Aorta (tissue), 5 donors: ENCODE measurements around the gene ZBTB9. TPM values are rescaled to one million over a fixed set of nuclear protein-coding genes. Genes with fewer than 3 reads are reported as not detected.

Experiments
- ATAC-seq: fragments of 200-7000 bp; cut with Tn5 transposase; one replicate; pipeline ENCODE4 v1.9.1; 2022; ENCODE audit warnings: moderate library complexity; ENCODE audit not compliant: low FRiP score
- DNase-seq, 2 donors: peaks; one replicate each; pipeline ENCODE4 v3.0.0-alpha.2; 2020
- H3K27ac ChIP-seq, 2 donors: one replicate each; pipeline ENCODE4 v1.5.1; 2013; ENCODE audit warnings: low read length in 2 of 2, mild to moderate bottlenecking in 2 of 2, moderate library complexity in 2 of 2, control low read depth in 1 of 2, inconsistent platforms in 1 of 2, low read depth in 1 of 2
- H3K27me3 ChIP-seq, 2 donors: one replicate each; pipeline ENCODE4 v1.6.1; 2013; ENCODE audit warnings: control low read depth in 1 of 2, low read length in 1 of 2, mild to moderate bottlenecking in 1 of 2, moderate library complexity in 1 of 2; ENCODE audit not compliant: insufficient read depth in 2 of 2, control insufficient read depth in 1 of 2
- H3K36me3 ChIP-seq, 2 donors: one replicate each; pipeline ENCODE4 v1.6.1; 2013; ENCODE audit warnings: control low read depth in 1 of 2, low read length in 1 of 2, mild to moderate bottlenecking in 1 of 2; ENCODE audit not compliant: insufficient read depth in 2 of 2, control insufficient read depth in 1 of 2
- H3K4me1 ChIP-seq, 2 donors: one replicate each; pipeline ENCODE4 v1.6.1; 2013; ENCODE audit warnings: low read length in 2 of 2, control low read depth in 1 of 2, mild to moderate bottlenecking in 1 of 2, moderate library complexity in 1 of 2; ENCODE audit not compliant: insufficient read depth in 2 of 2, control insufficient read depth in 1 of 2
- H3K4me3 ChIP-seq, 2 donors: one replicate each; pipeline ENCODE4 v1.5.1; 2013; ENCODE audit warnings: low read length in 2 of 2, control low read depth in 1 of 2, mild to moderate bottlenecking in 1 of 2
- H3K9me3 ChIP-seq: one replicate; pipeline ENCODE4 v1.6.1; 2013; ENCODE audit warnings: mild to moderate bottlenecking, low read length; ENCODE audit not compliant: control insufficient read depth
- WGBS, 2 donors: extraction: QIAGEN DNeasy Blood & Tissue Kit; methylation state at CpG; one replicate each; pipeline ENCODE4 v1.1.7; 2013; 5-methylcytosine and 5-hydroxymethylcytosine counted together
- intact Hi-C, 2 donors: fragments of 100-400 bp; cut with DNase I; formaldehyde crosslinking; loops; one replicate each; pipeline versions ENCODE4 v1.14.2 to v1.15.0; 2022
- polyA plus RNA-seq, 2 donors: library from polyadenylated mRNA; stranded (reverse); fragments of 200-250 nt; gene quantifications; one replicate each; pipeline ENCODE4 v1.2.3, GENCODE V29; 2013
- total RNA-seq, 2 donors: library from RNA; stranded (reverse); fragmentation: NEBNext Ultra II Directional; extraction: Animal tissue kit (Norgen Biotek cat#: 25700); gene quantifications; one replicate each; pipeline ENCODE4 v1.2.1, GENCODE V29; 2021
- donor health status: healthy with polysubstance abuse.
- donor health status: Bipolar disorder and iron deficiency.
- donor health status: DM: no; HTN: no; CAD: no.
- donor health status: DM: no; HTN: no; CAD: no.
- donor health status: DM: yes; HTN: yes; CAD: no.

ZBTB9 gene
- total and polyA plus RNA-seq, 4 donors, result 1.4 to 4.2 (median 2.2) TPM

DNA sequence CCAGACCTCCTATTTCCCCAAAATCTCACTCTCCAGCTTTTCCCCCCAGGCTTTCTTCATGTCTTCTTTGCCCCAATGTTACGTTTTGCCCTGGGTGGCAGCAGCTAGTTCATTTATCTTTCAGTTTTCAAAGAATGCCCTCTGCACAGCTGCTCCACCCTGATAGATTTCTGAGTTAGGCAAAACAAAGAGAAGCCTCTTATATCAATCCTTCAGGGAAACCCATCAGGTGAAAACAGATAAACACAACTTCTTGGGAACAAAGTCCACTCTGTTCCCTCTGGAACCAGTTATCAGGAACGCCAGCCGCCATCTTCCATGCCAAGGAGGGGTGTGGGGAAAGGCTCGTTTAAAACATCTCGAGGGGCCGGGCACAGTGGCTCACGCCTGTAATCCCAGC lies 34.0 kb downstream of the ZBTB9 start:
- intact Hi-C loops, result no loop called here
- 75 to 83% methylated on average over 7 of the region's 7 CpGs for WGBS, 2 donors

DNA sequence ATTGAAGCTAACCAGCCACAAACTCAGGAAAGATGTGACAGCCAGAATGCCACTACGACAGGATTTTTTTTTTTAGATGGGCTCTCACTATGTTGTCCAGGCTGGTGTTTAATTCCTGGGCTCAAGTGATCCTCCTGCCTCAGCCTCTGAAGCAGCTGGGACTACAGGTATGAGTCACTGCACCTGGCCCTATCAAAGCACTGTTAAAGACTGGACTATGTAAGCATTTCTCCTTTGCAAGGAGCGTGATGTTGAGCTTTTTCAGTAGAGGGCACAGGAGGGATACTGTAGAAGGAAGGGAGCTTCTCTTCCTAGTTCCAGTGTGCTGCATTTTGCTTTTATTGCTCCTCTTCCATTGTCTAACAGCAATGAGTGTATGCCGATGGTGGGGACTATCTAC lies 35.8 kb downstream of the ZBTB9 start:
- no peak for ATAC-seq
- intact Hi-C loops, result no loop called here
- 55 to 58% methylated on average over 3 of the region's 3 CpGs for WGBS, 2 donors

More for the DNA sequence above, 34.0 kb downstream of the ZBTB9 start:
- Histone ChIP-seq H3K4me3 (no peak overlapping the region), H3K27ac (no peak overlapping the region), H3K9me3 (no peaks in the 10 kb centered on the region), H3K27me3 (no peaks in the 10 kb centered on the region), H3K36me3 (no peaks in the 10 kb centered on the region), H3K4me1 (no peaks in the 10 kb centered on the region)
- DNase-seq (no peak), ATAC-seq (no peak)

DNA sequence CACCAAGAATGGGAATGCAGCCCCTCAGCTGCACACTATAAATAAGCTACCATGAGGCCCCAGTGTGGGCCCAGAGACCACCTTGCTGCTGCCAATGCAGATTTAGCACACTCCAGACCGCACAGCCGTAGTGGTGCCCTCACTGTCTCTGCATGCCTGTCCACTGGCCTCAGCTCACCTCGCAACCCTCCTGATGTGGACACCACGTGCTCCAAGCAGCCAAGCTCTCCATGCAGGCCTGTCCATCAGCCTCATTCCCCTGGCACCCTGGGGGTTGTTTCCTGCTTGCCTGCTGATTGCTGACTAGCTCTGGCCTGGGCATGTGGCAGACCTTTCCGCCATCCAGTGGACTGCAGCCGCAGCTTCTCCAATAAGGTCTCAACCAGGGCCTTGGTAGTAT lies 36.2 kb downstream of the ZBTB9 start:
- DNase-seq, result no peak

More for the DNA sequence above, 35.8 kb downstream of the ZBTB9 start:
- H3K27ac ChIP-seq, result no peak overlapping the region
- H3K9me3 ChIP-seq, result no peaks in the 10 kb centered on the region
- no peaks in the 10 kb centered on the region for H3K36me3 ChIP-seq
- H3K4me3 ChIP-seq, result no peak overlapping the region
- no peaks in the 10 kb centered on the region for H3K27me3 ChIP-seq
- no peaks in the 10 kb centered on the region for H3K4me1 ChIP-seq
- no peak for DNase-seq

DNA sequence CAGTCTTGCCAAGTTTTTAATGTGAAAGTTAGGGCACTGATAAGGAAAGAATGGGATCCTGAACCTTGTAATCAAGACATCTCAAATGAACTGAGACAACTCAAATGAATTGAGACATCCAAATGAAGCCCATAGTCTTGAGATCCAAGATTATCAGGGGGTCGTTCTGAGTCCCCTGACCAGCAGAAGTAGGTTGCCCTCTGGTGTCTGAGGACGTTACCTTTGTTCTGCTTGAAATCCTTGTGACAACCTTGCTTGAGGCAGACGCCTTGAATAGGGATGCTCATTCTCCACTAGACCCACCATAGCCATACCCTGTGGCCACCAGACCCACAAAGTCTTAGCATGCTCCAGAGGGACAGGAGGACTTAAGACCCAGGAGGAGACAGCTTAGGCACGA lies 37.7 kb downstream of the ZBTB9 start:
- 23 to 27% methylated on average over 4 of the region's 4 CpGs for WGBS, 2 donors
- Histone ChIP-seq H3K4me1 (no peaks in the 10 kb centered on the region), H3K36me3 (no peaks in the 10 kb centered on the region), H3K27me3 (no peaks in the 10 kb centered on the region), H3K4me3 (no peak overlapping the region), H3K9me3 (no peaks in the 10 kb centered on the region), H3K27ac (no peak overlapping the region)
- no peak for ATAC-seq
- no peak for DNase-seq
- intact Hi-C loops, result no loop called here

More for the DNA sequence above, 36.2 kb downstream of the ZBTB9 start:
- no peak for ATAC-seq
- intact Hi-C loops, result no loop called here
- Histone ChIP-seq H3K36me3 (no peaks in the 10 kb centered on the region), H3K4me3 (no peak overlapping the region), H3K4me1 (no peaks in the 10 kb centered on the region), H3K9me3 (no peaks in the 10 kb centered on the region), H3K27ac (no peak overlapping the region), H3K27me3 (no peaks in the 10 kb centered on the region)
- WGBS, 2 donors, result 82 to 84% methylated on average over 6 of the region's 6 CpGs

DNA sequence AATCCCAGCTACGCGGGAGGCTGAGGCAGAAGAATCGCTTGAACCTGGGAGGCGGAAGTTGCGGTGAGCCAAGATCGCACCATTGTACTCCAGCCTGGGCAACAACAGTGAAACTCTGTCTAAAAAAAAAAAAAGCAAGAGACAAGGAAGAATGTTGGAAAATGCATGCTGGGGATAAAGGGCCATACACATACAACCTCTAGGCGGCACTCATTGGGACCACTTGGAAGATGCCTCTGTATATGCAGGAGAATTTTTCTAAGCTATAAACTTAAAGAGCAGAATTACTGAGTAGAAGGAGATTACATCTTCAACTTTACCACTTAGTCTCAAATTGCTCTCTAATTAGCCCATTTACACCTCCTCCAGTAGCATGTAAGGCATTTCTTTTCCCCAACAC lies 42.8 kb downstream of the ZBTB9 start:
- H3K27me3 ChIP-seq, result no peaks in the 10 kb centered on the region
- DNase-seq (no peak), ATAC-seq (no peak)
- whole genome bisulfite sequencing, 2 donors, result 96 to 98% methylated on average over 7 of the region's 7 CpGs
- H3K27ac ChIP-seq, result no peak overlapping the region
- no peaks in the 10 kb centered on the region for H3K9me3 ChIP-seq
- H3K4me3 ChIP-seq, result no peak overlapping the region
- intact Hi-C loops, result no loop called here
- no peaks in the 10 kb centered on the region for H3K4me1 ChIP-seq
- H3K36me3 ChIP-seq, result no peaks in the 10 kb centered on the region

DNA sequence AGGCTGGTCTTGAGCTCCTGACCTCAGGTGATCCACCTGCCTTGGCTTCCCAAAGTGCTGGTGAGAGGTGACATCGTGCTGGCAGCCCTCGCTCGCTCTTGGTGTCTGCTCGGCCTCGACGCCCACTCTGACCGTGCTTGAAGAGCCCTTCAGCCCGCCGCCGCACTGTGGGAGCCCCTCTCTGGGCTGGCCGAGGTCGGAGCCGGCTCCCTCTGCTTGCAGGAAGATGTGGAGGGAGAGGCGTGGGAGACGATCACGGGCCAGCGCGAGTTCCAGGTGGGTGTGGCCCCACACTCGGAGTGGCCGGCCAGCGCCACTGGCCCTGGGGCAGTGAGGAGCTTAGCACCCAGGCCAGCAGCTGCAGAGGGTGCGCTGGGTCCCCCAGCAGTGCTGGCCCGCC lies 48.1 kb downstream of the ZBTB9 start:
- Histone ChIP-seq H3K27ac (no peak overlapping the region), H3K9me3 (peaks cover 4% of the 10 kb centered on the region), H3K4me3 (no peak overlapping the region), H3K36me3 (no peaks in the 10 kb centered on the region), H3K27me3 (no peaks in the 10 kb centered on the region), H3K4me1 (no peaks in the 10 kb centered on the region)
- WGBS, 2 donors, result 90% methylated on average over 23 of the region's 23 CpGs
- ATAC-seq (no peak), DNase-seq (no peak)
- intact Hi-C loops, result no loop called here

DNA sequence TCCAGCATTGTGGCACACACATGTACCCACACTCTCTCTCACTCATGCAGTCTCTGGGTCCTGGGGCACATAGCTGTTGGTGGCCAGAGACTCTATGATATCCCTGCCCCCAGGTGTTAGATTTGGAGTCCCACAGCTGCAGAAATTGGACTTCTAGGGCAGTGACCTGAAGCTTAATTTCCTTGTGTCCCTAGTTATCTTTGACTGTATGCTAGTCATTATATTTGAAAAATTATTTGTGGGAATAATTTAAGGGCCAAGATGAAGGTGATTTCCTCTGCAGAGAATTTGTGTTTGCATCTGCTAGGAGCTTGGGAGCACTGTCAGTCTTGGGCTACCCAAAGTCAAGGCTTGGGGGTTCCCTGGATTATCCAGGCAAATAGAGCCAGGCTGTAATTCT lies 50.1 kb downstream of the ZBTB9 start:
- Histone ChIP-seq H3K27me3 (no peaks in the 10 kb centered on the region), H3K4me1 (no peaks in the 10 kb centered on the region), H3K36me3 (no peaks in the 10 kb centered on the region), H3K27ac (no peak overlapping the region), H3K9me3 (peaks cover 4% of the 10 kb centered on the region), H3K4me3 (no peak overlapping the region)
- DNase-seq (no peak), ATAC-seq (no peak)
- intact Hi-C loops, result no loop called here

DNA sequence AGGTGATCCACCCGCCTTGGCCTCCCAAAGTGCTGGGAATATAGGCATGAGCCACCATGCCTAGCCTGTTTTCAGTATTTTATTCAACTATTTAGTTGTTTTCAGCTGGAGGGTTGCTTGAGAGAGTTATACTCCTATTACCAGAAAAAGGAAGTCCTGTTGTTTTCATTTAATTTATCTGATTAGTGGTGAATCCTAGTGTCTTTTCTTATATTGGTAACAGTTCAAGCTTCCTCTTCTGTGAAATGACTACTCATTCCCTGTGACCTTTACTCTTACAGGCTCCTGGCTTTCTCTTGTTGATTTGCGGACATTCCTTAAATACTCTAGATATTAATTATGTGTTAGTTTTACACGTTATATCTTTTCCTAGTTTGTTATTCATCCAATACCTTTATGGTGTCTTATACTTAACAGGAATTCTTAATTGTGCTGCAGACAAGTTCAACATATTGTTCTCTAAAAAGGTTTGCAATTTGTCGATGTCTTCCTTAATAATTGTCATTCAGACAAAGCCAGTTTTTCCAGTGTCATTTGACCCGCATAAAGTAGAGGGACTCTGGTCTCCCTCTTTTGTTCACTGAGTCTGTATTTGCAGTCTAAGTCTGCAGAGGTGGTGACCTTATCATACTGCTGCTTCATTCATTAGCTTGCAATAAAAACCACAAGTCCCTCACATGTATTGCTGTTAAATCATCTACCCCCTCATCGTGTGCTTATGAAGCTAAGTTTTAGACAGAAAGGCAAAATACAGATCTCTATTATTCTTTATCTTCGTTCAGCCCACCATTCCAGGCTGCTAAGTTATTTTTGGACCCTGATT lies 51.4 kb downstream of the ZBTB9 start:
- Histone ChIP-seq H3K4me3 (no peak overlapping the region), H3K4me1 (no peaks in the 10 kb centered on the region), H3K27ac (no peak overlapping the region), H3K27me3 (no peaks in the 10 kb centered on the region), H3K9me3 (peaks cover 4% of the 10 kb centered on the region), H3K36me3 (no peaks in the 10 kb centered on the region)
- ATAC-seq (no peak), DNase-seq (no peak)
- 46 to 49% methylated on average over 7 of the region's 7 CpGs for WGBS, 2 donors
- intact Hi-C loops, result no loop called here
